GM21367 (cell line): ENCODE data around the gene FABP3.

Experiments
- ATAC-seq: cut with Tn5 transposase; IDR thresholded peaks from one replicate; pipeline ENCODE4 v1.9.1; 2021; ENCODE audit not compliant: unreplicated experiment

The FABP3 gene

DNA sequence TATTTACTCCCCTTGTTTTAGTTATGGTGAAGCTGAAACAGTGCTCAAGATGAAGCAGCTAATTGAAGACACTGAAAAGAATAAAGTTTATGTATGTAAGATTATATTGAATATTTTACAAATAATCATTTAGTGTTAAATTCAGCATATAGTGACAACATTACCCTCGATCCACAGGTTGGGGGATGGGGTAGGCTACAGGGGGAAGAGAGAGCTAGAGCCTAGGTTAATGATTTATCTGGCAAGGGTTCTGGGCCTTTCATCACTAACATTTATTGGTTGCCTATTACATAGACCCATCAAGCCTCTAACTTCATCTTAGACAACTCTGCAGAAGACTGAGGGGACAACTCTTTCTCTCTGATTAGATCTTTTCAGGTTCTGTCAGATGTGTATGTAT, 54.7 kb downstream of the FABP3 start:
- no peak for ATAC-seq

DNA sequence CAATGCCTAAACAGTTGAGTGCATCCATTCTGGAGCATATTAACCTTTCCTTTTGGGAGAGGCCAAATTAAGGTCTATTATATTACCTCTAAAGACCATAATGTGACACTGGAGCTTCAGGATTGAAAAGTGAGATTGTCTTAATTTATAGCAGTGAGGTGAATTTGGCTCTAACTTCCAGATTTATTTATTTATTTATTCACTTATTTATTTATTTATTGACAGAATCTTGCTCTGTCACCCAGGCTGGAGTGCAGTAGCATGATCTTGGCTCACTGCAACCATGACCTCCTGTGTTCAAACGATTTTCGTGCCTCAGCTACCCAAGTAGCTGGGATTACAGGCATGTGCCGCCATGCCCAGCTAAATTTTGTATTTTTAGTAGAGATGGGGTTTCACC, 57.0 kb downstream of the FABP3 start:
- no peak for ATAC-seq
